Smooth muscle cell of the brain vasculature (primary cell): Measurements from ENCODE around the gene GNAO1.

ENCODE experiments used
- DNase-seq: peaks from one replicate; pipeline ENCODE4 v3.0.0-alpha.2; 2012; ENCODE audit warnings: low read depth, low spot score

The GNAO1 gene

GRCh38 chr16:56332464-56333079 lies 141.3 kb downstream of the GNAO1 start:
- DNase-seq, result no peak

- DNase-seq, result no peak
Observed at GRCh38 chr16:56334761-56335160, 143.5 kb downstream of the GNAO1 start.

- no peak for DNase-seq
Observed at GRCh38 chr16:56336071-56336688, 144.9 kb downstream of the GNAO1 start.

- DNase-seq, result no peak
Observed at GRCh38 chr16:56336711-56337110, 145.4 kb downstream of the GNAO1 start.

GRCh38 chr16:56337131-56337857 lies 146.0 kb downstream of the GNAO1 start:
- no peak for DNase-seq

- no peak for DNase-seq
Observed at GRCh38 chr16:56337858-56338325, 146.6 kb downstream of the GNAO1 start.

- DNase-seq, result no peak
Observed at GRCh38 chr16:56338566-56339318, 147.5 kb downstream of the GNAO1 start.

GRCh38 chr16:56339431-56340195 lies 148.3 kb downstream of the GNAO1 start:
- DNase-seq, result no peak

GRCh38 chr16:56340416-56340815 lies 149.1 kb downstream of the GNAO1 start:
- no peak for DNase-seq

- DNase-seq, result no peak
Observed at GRCh38 chr16:56340864-56341365, 149.6 kb downstream of the GNAO1 start.

- no peak for DNase-seq
Observed at GRCh38 chr16:56341656-56342399, 150.5 kb downstream of the GNAO1 start.

GRCh38 chr16:56343661-56344517 lies 152.6 kb downstream of the GNAO1 start:
- DNase-seq, result no peak

GRCh38 chr16:56344518-56345405 lies 153.5 kb downstream of the GNAO1 start:
- DNase-seq, result no peak

- DNase-seq, result no peak
Observed at GRCh38 chr16:56345406-56346050, 154.2 kb downstream of the GNAO1 start.

- no peak for DNase-seq
Observed at GRCh38 chr16:56346131-56346890, 155.0 kb downstream of the GNAO1 start.

- DNase-seq, result no peak
Observed at GRCh38 chr16:56347166-56347565, 155.9 kb downstream of the GNAO1 start.

GRCh38 chr16:56347670-56348069 lies 156.4 kb downstream of the GNAO1 start:
- no peak for DNase-seq
